ENCODE measurements around the gene NXF1. TPM values are rescaled to one million over a fixed set of nuclear protein-coding genes. Genes with fewer than 3 reads are reported as not detected.
A peak's percentile ranks its signal among the peaks of the same experiment; 100 is the strongest.

NXF1 gene
- total and polyA plus RNA-seq, 2 donors (not counting 1 experiment from before 2014, with no cell fraction given) = 161 to 262 TPM

DNA sequence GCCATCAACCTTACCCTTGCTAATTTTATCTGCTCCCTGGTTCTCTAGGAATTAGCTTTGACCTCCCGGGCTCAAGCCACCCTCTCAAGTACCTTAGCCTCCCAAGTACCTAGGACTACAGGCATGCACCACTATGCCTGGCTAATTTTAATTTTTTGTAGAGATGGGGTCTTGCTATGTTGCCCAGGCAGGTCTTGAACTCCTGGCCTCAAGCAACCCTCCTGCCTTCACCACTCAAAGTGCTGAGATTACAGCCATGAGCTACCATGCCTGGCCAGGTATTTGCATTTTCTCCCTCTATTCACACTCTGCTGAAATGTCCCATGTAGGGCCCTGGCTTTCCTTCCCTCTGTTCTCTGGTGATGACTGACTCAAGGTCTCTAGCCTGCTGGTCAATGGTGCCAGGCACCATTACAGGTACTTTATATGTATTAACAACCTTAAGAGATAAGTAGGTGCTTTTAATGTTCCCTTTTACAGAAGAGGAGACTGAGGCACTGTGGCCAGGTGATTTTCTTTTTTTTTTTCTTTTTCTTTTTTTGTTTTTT lies 42.6 kb upstream of the NXF1 start:
- ATAC-seq (ENCODE audit: low read depth) = no peak
- peak overlapping the region in 1 of 2 donors; percentile 15 for H3K27ac ChIP-seq (ENCODE audit: low read length in 2 of 2)

DNA sequence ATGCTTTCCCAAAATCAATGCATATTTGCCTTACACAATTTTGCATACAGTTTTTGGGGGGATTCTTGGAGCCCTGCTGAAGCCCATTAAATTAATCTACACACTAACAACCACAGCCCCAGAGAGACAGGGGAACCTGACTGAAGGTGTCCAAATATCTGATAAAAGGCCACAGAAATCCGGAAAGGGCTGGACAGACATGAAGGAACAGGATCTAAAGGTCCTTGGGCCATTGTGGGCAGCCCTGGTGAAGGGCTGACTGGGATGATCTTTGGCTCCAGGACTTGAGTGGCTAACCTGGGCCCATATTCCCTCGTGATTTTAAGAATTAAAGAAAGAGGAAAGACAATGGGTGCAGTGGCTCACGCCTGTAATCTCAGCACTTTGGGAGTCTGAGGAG lies 40.9 kb upstream of the NXF1 start:
- Histone ChIP-seq H2AFZ (ENCODE audit: insufficient read depth, low read depth, low read length, poor library complexity, severe bottlenecking) (no peak overlapping the region), H3K27me3 (replicated peaks in 1 of 4; ENCODE audit: control extremely low read depth in 1 of 4, control insufficient read depth in 3 of 4, insufficient read depth in 4 of 4, low read length in 3 of 4) (no peaks in the 10 kb centered on the region), H3K27ac (ENCODE audit: low read length in 2 of 2) (no peak overlapping the region), H3K79me2 (ENCODE audit: control insufficient read depth, insufficient read depth, low read length) (peaks cover 5% of the 10 kb centered on the region), H3K4me1 (ENCODE audit: control insufficient read depth in 2 of 2, insufficient read depth in 2 of 2, low read length in 2 of 2) (peaks cover 6 to 15% of the 10 kb centered on the region in 2 donors), H4K20me1 (ENCODE audit: control insufficient read depth, insufficient read depth, low read length, poor library complexity, severe bottlenecking) (no peaks in the 10 kb centered on the region), H3K9me3 (ENCODE audit: control extremely low read depth in 1 of 3, control insufficient read depth in 2 of 3, insufficient read depth in 1 of 3, low read length in 2 of 3) (no peaks in the 10 kb centered on the region), H3K4me3 (ENCODE audit: control extremely low read depth in 1 of 5, extremely low read depth in 1 of 5, insufficient read depth in 1 of 5, low read depth in 2 of 5, low read length in 4 of 5) (no peak overlapping the region), H3K9ac (ENCODE audit: low read length) (no peak overlapping the region), H3K36me3 (replicated peaks in 1 of 2; ENCODE audit: control extremely low read depth in 1 of 2, control insufficient read depth in 1 of 2, extremely low read depth in 1 of 2, insufficient read depth in 2 of 2, low read length in 1 of 2) (peaks cover 0 to under 1% of the 10 kb centered on the region in 2 experiments), H3K4me2 (replicated peaks; ENCODE audit: low read depth, low read length, poor library complexity, severe bottlenecking) (no peak overlapping the region)
- no peak for ATAC-seq (ENCODE audit: low read depth)
- POLR2A ChIA-PET = interaction anchor here (2.5 kb wide), 1 partner anchor 8 kb away, joined by 7 read pairs; no protein-coding TSS in a partner anchor
- peaks cover 3% of the 10 kb centered on the region for H3K4me1 Mint-ChIP-seq
- DNase-seq = no peak
- 80% methylated on average over 3 of the region's 3 CpGs for WGBS (ENCODE audit: insufficient coverage)
- no peak overlapping the region for H3K27ac Mint-ChIP-seq
- intact Hi-C loops (cut with micrococcal nuclease) = no loop called here
- no peak overlapping the region for H3K4me3 Mint-ChIP-seq
- no peaks in the 10 kb centered on the region for H3K9me3 Mint-ChIP-seq (ENCODE audit: insufficient read depth)
- TF ChIP-seq, protein P1, sequence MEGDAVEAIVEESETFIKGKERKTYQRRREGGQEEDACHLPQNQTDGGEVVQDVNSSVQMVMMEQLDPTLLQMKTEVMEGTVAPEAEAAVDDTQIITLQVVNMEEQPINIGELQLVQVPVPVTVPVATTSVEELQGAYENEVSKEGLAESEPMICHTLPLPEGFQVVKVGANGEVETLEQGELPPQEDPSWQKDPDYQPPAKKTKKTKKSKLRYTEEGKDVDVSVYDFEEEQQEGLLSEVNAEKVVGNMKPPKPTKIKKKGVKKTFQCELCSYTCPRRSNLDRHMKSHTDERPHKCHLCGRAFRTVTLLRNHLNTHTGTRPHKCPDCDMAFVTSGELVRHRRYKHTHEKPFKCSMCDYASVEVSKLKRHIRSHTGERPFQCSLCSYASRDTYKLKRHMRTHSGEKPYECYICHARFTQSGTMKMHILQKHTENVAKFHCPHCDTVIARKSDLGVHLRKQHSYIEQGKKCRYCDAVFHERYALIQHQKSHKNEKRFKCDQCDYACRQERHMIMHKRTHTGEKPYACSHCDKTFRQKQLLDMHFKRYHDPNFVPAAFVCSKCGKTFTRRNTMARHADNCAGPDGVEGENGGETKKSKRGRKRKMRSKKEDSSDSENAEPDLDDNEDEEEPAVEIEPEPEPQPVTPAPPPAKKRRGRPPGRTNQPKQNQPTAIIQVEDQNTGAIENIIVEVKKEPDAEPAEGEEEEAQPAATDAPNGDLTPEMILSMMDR (IDR thresholded peaks at IDR 0.05) = no peak
- no peak for TF ChIP-seq EZH2 (IDR thresholded peaks at IDR 0.05; ENCODE audit: borderline replicate concordance, insufficient read depth, low read depth, low read length, poor library complexity, severe bottlenecking)
- no peaks in the 10 kb centered on the region for H3K27me3 Mint-ChIP-seq
- CTCF ChIA-PET = interaction anchor here (0.6 to 0.7 kb wide), 2 partner anchors 164 to 455 kb away, joined by 3 read pairs; no protein-coding TSS in a partner anchor

More for the DNA sequence above, 42.6 kb upstream of the NXF1 start:
- H3K36me3 ChIP-seq (replicated peaks in 1 of 2; ENCODE audit: control extremely low read depth in 1 of 2, control insufficient read depth in 1 of 2, extremely low read depth in 1 of 2, insufficient read depth in 2 of 2, low read length in 1 of 2) = peaks cover 5 to 17% of the 10 kb centered on the region in 2 experiments
- H3K27ac Mint-ChIP-seq = peak overlapping the region; percentile 50
- no peak overlapping the region for H3K9ac ChIP-seq (ENCODE audit: low read length)
- peaks cover 19% of the 10 kb centered on the region for H3K4me1 Mint-ChIP-seq
- no peak overlapping the region for H3K4me3 Mint-ChIP-seq
- no peaks in the 10 kb centered on the region for H3K27me3 ChIP-seq (replicated peaks in 1 of 4; ENCODE audit: control extremely low read depth in 1 of 4, control insufficient read depth in 3 of 4, insufficient read depth in 4 of 4, low read length in 3 of 4)
- no peaks in the 10 kb centered on the region for H3K27me3 Mint-ChIP-seq
- no peaks in the 10 kb centered on the region for H4K20me1 ChIP-seq (ENCODE audit: control insufficient read depth, insufficient read depth, low read length, poor library complexity, severe bottlenecking)
- DNase-seq = no peak
- TF ChIP-seq, protein P1 (IDR thresholded peaks at IDR 0.05) = no peak
- no peak for TF ChIP-seq EZH2 (IDR thresholded peaks at IDR 0.05; ENCODE audit: borderline replicate concordance, insufficient read depth, low read depth, low read length, poor library complexity, severe bottlenecking)
- H2AFZ ChIP-seq (ENCODE audit: insufficient read depth, low read depth, low read length, poor library complexity, severe bottlenecking) = no peak overlapping the region
- intact Hi-C loops (cut with micrococcal nuclease) = no loop called here
- H3K4me2 ChIP-seq (replicated peaks; ENCODE audit: low read depth, low read length, poor library complexity, severe bottlenecking) = no peak overlapping the region
- H3K9me3 Mint-ChIP-seq (ENCODE audit: insufficient read depth) = no peaks in the 10 kb centered on the region
- peaks cover 5% of the 10 kb centered on the region for H3K79me2 ChIP-seq (ENCODE audit: control insufficient read depth, insufficient read depth, low read length)
- no peaks in the 10 kb centered on the region for H3K9me3 ChIP-seq (ENCODE audit: control extremely low read depth in 1 of 3, control insufficient read depth in 2 of 3, insufficient read depth in 1 of 3, low read length in 2 of 3)
- peaks cover 11 to 18% of the 10 kb centered on the region in 2 donors for H3K4me1 ChIP-seq (ENCODE audit: control insufficient read depth in 2 of 2, insufficient read depth in 2 of 2, low read length in 2 of 2)
- WGBS (ENCODE audit: insufficient coverage) = no CpG with 5 or more reads among the region's 1 CpG
- CTCF ChIA-PET = no interaction called here
- POLR2A ChIA-PET = no interaction called here
- H3K4me3 ChIP-seq (ENCODE audit: control extremely low read depth in 1 of 5, extremely low read depth in 1 of 5, insufficient read depth in 1 of 5, low read depth in 2 of 5, low read length in 4 of 5) = no peak overlapping the region

Measured in B cell (primary cell).